ENCODE results near the gene QPCTL.
"Not testable (repeated sequence)": the region's sequence is repeated elsewhere in the genome, so short reads cannot be mapped to it uniquely, and the experiment has no call there.

Gene QPCTL

DNA sequence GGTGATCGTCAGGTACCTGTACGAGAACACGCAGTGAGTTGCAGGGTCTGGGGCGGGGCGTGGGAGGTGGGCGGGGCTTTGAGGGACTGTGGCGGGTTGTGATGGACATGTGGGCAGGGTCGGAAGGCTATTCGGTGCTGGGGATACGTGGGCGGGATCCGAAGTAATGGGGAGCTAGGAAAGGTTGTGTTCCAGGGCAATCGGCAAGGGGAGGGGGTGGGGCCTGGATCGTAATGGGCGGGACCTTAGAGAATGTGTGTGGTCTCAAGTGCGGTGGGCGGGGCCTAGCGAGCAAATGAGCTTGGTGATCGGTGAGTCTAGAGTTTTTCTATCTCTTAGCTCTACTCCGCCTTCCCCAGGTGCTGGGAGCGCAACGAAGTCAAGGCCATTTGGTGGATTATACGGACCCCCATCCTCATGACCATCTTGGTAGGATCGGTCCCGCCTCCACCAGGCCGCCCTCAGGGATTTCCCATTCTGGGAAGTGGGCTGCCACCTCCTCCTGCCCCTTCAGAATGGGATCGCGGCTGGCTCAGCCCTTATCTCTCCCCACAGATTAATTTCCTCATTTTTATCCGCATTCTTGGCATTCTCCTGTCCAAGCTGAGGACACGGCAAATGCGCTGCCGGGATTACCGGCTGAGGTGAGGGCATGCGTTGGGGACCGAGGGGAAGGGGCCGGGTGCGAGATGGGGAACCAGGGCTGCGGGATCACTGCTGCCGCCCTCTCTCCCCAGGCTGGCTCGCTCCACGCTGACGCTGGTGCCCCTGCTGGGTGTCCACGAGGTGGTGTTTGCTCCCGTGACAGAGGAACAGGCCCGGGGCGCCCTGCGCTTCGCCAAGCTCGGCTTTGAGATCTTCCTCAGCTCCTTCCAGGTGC, 14.9 kb upstream of the QPCTL start:
- DNase-seq = peak; percentile 78

DNA sequence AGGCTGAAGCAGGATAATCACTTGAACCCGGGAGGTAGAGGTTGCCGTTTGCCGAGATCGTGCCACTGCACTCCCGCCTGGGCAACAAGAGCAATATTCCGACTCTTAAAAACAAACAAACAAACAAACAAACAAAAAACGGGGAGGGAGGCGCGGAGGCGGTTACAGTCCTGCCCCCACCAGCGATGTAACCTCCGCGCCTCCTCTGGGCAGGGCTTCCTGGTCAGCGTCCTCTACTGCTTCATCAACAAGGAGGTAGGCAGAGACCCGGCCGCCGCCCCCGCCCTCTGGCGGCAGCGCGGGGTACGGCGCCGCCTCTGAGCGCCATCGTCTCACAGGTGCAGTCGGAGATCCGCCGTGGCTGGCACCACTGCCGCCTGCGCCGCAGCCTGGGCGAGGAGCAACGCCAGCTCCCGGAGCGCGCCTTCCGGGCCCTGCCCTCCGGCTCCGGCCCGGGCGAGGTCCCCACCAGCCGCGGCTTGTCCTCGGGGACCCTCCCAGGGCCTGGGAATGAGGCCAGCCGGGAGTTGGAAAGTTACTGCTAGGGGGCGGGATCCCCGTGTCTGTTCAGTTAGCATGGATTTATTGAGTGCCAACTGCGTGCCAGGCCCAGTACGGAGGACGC, 11.0 kb upstream of the QPCTL start:
- peak; percentile 75 for DNase-seq

DNA sequence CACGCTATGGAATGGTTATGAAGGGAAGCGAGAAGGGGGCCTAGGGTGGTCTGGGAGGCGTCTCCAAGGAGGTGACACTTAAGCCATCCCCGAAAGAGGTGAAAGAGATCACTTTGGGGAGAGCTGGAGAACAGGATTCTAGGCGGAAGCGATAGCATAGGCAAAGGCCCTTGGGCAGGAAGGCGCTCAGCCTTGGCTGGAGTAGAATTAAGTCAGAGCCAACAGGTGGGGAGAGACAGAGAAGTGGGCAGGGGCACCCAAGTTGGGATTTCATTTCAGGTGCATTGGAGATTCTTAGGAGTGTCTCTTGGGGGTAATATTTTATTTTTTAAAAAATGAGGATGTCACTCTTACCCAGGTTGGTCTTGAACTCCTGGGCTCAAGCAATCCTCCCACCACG, 10.3 kb upstream of the QPCTL start:
- no peak for DNase-seq

DNA sequence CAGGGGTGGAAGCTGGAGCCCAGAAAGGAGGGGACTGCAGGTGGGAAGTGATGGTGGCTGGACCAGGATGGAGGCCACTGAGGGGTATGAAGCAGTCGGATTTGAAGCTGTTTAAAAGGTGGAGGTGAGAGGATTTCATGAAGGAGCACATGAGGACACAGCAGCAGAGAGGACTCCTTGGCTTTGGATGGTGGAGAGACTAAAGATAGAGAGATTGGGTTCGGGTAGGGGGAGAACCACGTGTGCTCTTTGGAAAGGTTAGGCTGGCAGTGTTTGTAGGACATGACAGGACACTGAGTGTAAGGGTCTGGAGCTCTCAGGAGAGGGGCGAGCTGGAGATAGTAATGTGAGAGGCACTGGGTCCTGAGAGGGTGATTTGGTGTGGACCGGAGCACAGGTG, 9.6 kb upstream of the QPCTL start:
- DNase-seq = no peak

DNA sequence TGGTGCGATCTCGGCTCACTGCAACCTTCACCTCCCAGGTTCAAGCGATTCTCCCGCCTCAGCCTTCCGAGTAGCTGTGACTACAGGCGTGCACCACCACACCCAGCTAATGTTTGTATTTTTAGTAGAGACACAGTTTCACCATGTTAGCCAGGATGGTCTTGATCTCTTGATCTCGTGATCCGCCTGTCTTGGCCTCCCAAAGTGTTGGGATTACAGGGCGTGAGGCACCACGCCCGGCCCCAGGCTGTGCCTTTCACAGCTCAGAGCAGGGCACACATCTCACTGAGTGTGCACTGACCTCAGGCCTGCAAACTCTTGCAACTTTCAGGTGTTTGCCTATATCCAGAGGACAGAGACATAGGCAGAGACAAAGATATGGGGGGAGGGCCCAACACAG, 7.4 kb upstream of the QPCTL start:
- not testable (repeated sequence) for DNase-seq

DNA sequence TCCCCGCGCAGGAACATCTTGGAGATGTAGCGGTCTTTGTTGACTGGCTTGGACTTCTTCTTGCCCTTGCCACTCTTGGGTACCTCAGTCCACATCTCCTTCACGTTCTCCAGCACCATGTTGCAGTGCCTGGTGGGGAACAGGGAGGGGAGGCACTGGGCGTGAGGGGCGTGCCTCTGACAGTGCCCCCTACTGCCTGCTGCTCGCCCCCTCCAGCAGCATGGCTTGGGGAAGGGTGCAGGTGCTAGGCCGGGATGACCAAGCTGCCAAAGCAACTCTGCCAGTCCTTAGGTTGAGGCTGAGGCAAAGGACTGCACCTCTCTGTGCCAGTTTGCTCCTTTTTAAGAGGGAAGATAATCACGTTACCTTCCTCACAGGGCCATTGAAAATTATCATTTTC, 4.9 kb upstream of the QPCTL start:
- no peak for DNase-seq

DNA sequence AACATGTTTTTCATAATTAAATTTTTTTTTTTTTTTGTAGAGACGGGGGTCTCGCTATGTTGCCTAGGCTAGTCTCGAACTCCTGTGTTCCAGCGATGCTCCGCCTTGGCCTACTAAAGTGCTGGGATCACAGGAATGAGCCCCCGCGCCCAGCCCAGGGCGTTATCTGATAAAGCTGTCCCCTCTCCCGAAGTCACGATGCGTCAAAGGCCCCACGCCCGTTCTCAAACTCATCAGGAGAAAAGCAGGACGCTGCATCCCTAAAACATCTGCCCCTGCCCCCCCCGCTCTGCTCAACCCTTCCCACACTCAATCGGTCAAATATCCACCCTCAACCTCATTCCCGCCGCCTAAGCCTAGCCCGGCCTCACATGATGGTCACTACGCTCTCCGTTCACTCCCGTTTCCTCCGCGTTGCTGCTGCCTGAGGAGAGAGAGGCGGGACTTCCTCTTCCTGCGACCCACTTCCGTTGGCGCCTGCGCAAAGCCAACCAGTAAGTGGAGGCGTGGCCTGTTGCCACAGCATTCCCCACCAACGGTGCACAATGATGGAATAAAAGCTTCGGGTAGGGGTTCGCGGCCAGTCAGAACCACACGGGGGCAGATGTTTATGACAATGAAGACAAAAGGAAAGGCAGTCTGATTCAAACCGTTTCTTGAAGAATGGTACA, 815 bp upstream of the QPCTL start, which contains the start of gene SNRPD2:
TSS of gene SNRPD2 (minus strand) at position 438 of the 671 bp plus-strand sequence. CDS start at position 373, 65 bp downstream.
- peak; percentile 92 for DNase-seq

DNA sequence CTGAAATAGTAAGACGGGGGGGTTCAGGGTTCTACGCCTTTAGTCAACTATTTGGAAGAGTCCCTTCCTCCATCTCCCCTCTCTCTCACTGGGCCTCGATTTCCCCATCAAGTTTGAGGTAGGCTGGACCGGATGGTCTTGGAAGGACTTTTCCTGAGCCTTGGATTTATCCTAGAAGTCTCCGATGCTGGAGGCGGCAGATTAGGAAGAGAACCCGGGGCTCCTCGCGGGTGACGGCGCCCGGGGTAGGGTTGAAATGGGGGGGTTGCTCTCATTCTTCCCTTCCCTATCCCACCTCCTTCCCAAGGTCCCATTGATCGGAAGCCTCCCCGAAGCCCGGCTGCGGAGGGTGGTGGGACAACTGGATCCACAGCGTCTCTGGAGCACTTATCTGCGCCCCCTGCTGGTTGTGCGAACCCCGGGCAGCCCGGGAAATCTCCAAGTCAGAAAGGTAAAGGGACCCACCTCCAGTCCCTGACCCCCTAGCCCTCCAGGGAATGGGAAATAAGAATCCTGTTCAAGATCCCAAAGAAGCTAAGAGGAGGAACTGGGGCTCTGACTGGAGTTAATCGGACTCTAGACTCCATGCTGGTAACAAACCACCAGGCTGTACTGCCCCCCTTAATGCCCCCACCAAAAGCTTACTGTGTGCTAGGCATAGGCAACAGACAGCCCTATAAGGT, 781 bp downstream of the QPCTL start:
- peak; percentile 75 for DNase-seq

DNA sequence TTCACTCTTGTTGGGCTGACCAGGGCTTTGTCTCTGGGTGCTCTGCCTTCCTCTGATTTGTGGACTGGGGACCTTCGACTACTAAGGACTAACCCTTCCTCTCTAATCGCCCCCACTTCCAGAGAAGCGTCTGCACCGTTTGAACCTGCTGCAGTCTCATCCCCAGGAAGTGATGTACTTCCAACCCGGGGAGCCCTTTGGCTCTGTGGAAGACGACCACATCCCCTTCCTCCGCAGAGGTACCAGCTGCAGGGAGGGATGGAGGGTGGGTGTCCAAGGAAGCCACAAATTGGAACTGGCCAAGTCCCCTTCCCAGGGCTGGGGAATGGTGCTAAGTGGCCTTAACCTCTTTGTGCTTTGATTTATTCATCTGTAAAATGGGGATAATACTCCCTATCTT, 9.2 kb downstream of the QPCTL start:
- DNase-seq = no peak

DNA sequence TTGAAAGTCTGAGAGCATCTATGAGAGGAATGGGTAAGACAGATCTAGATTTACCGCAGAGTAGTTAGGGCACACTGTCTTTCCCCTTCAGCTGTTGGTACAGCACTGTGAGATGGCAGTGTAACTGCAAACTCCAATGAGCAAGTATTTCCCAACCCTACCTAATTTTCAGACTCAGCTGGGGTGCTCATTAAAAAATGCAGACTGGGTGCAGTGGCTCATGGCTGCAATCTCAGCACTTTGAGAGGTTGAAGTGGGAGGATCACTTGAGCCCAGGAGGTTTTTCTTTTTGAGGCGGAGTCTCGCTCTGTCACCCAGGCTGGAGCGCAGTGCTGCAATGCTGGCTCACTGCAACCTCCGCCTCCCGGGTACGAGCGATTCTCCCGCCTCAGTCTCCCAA, 12.6 kb downstream of the QPCTL start:
- DNase-seq = no peak

DNA sequence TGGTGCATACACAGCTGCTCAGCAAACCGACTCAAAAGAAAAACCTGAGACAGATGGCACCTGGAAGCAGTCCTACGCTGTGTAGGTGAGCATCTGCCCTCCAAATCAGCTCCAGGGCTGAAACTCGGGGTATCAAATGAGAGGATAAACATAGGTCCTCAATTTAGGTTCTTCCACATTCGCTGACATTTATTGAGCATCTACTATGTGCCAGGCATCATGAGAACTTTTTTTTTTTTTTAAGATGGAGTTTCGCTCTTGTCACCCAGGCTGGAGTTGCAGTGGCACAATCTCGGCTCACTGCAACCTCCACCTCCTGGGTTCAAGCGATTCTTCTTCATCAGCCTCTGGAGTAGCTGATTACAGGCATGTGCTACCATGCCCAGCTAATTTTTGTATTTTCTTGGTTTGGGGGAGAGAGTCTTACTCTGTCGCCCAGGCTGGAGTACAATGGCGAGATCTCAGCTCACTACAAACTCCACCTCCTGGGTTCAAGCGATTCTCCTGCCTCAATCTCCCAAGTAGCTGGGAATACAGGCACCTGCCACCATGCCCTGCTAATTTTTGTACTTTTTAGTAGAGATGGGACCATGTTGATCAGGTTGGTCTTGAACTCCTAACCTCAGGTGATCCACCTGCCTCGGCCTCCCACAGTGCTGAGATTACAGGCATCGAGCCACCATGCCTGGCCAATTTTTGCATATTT, 13.4 kb downstream of the QPCTL start:
- DNase-seq = no peak

DNA sequence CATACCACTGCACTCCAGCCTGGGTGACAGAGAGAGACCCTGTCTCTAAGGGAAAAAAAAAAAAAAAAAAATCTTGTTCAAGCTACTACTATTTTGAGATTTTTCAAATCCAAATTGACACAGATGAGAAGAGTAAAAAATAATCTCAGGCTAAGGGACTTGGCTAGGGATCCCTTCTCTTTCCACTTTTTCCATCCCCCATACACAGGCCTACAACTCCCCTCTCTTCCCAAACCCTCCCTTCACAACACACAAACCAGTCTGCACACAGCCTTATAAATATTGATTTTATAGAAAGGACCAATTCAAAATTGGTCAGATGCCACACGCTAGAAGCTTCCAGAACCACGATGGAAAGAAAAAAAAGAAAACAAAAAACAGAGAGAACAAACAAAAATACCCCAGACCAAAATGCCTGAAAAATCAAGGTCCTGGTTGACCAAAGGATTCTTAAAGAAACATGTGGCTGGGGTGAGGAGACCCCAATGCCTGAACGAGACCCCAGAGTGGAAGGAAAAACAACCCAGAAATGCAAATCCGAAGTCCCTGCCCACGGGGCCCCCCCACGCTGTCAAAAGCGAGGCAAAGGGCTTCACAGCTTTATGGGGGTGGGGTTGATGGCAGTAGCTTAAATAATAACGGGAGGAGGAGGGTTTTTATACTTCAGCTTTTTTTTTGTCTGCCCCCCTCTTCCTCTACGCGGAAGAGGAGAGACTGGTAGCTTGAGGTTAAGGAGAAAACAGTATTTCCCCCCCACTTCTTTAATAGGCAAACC, 18.1 kb downstream of the QPCTL start:
- no peak for DNase-seq

DNA sequence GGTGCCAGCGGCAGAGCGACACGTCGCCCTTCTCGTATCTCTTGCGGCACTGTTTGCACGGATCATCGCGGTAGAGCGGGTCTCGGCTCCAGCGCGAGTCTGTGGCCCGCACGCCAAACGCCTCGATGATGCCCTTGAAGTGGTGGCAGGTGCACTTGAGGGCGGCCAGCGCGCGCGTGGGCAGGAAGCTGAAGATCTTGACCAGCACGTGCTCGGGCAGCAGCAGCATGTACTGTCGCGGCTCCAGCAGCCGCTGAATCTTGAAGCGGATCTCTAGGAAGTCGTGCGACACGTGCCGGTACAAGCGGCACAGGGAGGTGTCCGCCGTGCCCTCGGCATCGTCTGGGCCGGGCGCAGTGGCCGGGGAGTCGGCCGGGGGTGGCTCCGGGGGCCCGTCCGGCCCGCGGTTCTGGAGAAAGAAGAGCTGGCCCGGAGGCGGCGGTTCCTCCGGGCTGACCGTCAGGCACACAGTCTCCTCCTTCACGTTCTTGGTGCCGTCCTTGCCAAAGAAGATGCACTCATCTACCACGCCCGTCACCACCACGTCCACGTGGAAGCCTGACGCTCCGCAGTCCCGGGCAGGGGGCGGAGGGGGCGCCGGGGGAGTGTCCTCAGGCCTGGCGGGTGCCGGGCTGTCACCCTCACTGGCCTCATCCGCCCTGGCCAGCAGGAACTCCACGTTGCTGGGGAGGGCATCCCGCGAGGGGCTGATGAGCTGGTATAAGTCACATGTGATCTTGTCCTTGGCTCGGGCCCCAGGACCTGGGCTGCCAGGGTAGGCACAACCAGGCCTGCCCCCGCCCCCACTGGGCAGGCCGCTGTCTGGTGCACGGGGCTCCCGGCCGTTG, 19.6 kb downstream of the QPCTL start:
- no peak for DNase-seq

DNA sequence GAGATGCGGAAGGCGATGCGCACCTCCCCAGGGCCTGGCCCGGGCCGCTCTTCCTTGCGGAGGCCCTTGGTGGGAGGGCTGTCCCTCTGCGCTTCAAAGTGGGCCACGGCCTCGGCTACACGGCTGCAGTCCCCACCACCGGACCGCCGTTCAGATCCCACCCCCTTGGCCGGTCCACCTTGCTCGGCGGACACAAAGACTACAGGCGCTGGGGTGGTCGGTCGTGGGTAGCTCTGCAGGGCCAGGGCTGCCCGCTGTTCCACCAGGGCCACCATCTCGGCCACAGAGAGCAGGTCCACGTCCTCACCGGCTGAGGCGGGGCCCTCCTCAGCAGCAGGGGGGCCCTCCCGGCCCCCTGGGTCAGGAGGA, 20.2 kb downstream of the QPCTL start:
- no peak for DNase-seq

DNA sequence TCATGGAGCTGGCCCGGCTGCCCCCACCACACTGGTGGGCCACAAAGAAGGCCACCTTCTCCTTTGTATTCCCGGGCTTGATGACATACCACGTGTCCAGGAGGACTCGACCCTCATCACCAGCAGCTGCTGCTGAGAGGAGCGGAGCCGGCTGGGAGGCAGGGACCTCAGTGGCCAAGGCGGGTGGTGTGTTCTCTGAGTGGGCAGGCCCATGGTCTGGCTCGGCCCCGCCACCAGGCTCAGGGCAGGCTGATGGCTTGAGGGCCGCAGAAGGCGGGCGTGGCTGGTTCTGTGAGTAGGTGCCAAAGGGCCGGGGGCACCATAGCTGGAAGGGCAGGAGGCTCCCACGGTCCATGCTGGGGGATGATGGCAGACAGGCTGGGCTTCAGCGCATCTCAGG, 20.7 kb downstream of the QPCTL start:
- DNase-seq = no peak

DNA sequence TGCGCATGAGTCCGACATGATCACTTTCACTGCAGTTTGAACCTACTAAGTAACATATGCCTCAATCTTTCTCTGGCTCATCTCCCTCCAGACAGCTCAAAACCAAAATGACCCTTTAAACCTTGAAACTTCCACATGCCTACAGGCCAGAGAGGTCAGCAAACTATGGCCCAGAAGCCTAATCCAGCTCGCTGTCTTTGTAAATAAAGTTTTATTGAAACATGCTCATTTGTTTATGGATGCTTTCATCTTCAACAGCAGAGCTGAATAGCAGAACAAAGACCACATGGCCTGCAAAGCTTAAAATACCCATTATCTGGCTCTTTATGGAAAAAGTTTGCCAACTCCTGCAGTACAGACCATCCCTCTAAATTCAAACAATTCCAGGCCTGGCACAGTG, 22.7 kb downstream of the QPCTL start:
- no peak for DNase-seq

DNA sequence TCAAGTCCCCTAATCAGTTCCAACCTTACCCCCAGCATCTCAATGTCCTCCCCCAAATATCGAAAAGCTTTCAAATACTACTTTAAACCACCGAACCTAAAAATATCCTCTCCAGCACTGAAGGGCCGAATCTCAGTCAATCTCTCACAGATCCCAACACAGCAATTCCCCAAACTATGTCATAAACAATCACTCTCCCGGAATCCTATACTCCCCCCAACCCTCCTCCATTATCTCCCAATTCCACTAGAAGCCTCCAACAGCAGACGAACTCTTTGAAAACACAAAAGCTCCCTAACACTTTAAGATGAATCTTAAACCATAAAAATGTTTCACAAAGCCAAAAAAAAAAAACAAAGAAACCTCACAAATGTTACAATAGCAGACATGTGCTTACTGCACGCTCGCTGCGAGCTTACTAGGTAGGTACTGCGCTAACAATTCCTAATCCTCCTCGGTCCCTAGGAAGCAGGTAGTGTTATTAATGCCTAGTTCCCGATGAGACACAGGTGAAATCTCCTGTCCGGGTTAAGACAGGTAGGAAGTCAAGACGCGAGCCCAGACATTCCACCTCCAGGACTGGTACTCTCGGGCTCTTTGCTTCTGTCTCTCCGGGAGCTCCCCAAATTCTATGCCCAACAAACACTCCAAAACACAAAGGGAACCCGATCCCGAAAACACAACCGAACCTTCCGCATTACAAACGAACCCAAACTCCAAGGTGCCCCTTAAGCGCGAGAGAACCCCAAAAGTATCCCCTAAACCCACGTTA, 24.1 kb downstream of the QPCTL start:
- peak; percentile 16 for DNase-seq

DNA sequence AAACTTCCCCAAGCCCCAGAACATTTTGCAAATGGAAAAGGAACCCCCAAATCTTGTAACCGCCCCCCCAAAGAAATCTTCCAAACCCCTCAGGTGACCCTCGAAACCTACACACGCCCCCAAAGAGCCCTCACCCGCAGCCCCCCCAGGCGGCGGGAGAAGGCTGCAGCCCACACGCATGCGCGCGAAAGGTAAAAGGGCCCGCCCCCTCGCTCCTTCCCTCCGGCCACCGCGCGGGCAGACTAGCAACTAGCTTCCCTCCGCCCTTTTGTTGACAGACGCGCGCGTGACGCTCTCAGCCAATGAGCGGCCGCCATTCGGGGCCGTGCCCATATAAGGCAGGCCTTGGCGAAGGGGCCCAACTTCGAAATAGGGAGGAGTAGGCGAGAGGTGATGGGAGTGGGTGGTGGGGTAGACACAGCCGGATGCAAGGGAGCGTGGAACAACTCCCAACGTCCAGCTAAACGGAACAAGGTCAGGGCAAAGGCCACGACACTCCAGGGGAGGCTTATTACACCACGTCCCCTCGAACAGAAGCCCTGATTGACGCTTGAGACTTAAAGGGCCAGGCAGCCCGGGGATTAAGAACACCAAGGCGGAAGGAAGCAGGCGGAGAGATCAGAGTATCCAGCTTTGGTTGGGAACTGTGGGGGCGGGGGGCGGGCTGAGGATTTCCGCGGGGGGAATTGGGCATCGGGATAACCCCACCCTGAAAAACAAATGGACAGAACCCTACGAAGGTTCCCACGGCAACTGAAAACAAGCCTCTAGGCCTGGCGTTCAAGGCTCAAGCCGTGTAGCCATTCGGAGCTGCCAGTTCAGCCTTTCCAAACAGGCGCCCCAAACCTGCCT, 24.9 kb downstream of the QPCTL start:
- DNase-seq = peak; percentile 95
